HG02571 (cell line): ENCODE measurements around the gene NDUFS7.

Source experiments
- ATAC-seq: cut with Tn5 transposase; IDR thresholded peaks from one replicate; pipeline ENCODE4 v1.9.1; 2021; ENCODE audit warnings: mild to moderate bottlenecking, moderate library complexity; ENCODE audit not compliant: unreplicated experiment

NDUFS7 gene

GRCh38 chr19:1384478-1385110 lies 887 bp downstream of the NDUFS7 start:
- no peak for ATAC-seq

GRCh38 chr19:1385816-1386215 lies 2.1 kb downstream of the NDUFS7 start:
- ATAC-seq = no peak

- no peak for ATAC-seq
Measured at GRCh38 chr19:1386945-1387683, 3.4 kb downstream of the NDUFS7 start.

GRCh38 chr19:1387684-1388636 lies 4.3 kb downstream of the NDUFS7 start:
- ATAC-seq = no peak

GRCh38 chr19:1388637-1389026 lies 4.9 kb downstream of the NDUFS7 start:
- ATAC-seq = no peak

- ATAC-seq = no peak
Measured at GRCh38 chr19:1389033-1389940, 5.6 kb downstream of the NDUFS7 start.

GRCh38 chr19:1390890-1391423 lies 7.2 kb downstream of the NDUFS7 start:
- ATAC-seq = no peak

GRCh38 chr19:1392407-1392806 lies 8.7 kb downstream of the NDUFS7 start:
- no peak for ATAC-seq

- ATAC-seq = no peak
Measured at GRCh38 chr19:1392939-1393530, 9.3 kb downstream of the NDUFS7 start.

GRCh38 chr19:1393841-1394240 lies 10.1 kb downstream of the NDUFS7 start:
- ATAC-seq = no peak

GRCh38 chr19:1394252-1395193 lies 10.8 kb downstream of the NDUFS7 start:
- no peak for ATAC-seq

- no peak for ATAC-seq
Measured at GRCh38 chr19:1395194-1396018, 11.7 kb downstream of the NDUFS7 start.

- no peak for ATAC-seq
Measured at GRCh38 chr19:1396019-1396767, 12.5 kb downstream of the NDUFS7 start.

GRCh38 chr19:1396768-1397679 lies 13.3 kb downstream of the NDUFS7 start:
- no peak for ATAC-seq

GRCh38 chr19:1397838-1398237 lies 14.1 kb downstream of the NDUFS7 start:
- no peak for ATAC-seq

GRCh38 chr19:1399079-1399478 lies 15.4 kb downstream of the NDUFS7 start:
- no peak for ATAC-seq
